ENCODE results near the gene ETFA.

- TF ChIP-seq, protein P1, sequence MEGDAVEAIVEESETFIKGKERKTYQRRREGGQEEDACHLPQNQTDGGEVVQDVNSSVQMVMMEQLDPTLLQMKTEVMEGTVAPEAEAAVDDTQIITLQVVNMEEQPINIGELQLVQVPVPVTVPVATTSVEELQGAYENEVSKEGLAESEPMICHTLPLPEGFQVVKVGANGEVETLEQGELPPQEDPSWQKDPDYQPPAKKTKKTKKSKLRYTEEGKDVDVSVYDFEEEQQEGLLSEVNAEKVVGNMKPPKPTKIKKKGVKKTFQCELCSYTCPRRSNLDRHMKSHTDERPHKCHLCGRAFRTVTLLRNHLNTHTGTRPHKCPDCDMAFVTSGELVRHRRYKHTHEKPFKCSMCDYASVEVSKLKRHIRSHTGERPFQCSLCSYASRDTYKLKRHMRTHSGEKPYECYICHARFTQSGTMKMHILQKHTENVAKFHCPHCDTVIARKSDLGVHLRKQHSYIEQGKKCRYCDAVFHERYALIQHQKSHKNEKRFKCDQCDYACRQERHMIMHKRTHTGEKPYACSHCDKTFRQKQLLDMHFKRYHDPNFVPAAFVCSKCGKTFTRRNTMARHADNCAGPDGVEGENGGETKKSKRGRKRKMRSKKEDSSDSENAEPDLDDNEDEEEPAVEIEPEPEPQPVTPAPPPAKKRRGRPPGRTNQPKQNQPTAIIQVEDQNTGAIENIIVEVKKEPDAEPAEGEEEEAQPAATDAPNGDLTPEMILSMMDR (IDR thresholded peaks at IDR 0.05), result no peak
- TF ChIP-seq POLR2A (IDR thresholded peaks at IDR 0.05), result no peak
Observed at GRCh38 chr15:76260246-76260938, 50.9 kb downstream of the ETFA start.

All from esophagus squamous epithelium (tissue), 4 donors.